GM23338 (cell line): ENCODE data around the gene FOXJ1. TPM values are rescaled to one million over a fixed set of nuclear protein-coding genes. Genes with fewer than 3 reads are reported as not detected.

Source experiments
- CREB1 ChIP-seq: fragments of 250-450 bp; sonication (Bioruptor Pico); IDR thresholded peaks from 2 replicates; pipeline ENCODE4 v1.5.0; 2020; ENCODE audit warnings: low read depth, mild to moderate bottlenecking, moderate library complexity
- CTCF ChIP-seq, 2 experiments: fragments of 200-600 bp in 1 of 2; sonication (generic) in 1 of 2; conservative IDR thresholded peaks; 2 replicates each; pipeline versions ENCODE4 v1.5.1 to v1.6.1; 2016 to 2017; ENCODE audit warnings: antibody characterized with exemption in 2 of 2, low read depth in 2 of 2, mild to moderate bottlenecking in 2 of 2, moderate library complexity in 1 of 2
- EZH2phosphoT487 ChIP-seq: fragments of 200-600 bp; sonication (generic); IDR thresholded peaks from one replicate; pipeline ENCODE4 v1.8.1; 2018; ENCODE audit warnings: antibody characterized with exemption; ENCODE audit not compliant: unreplicated experiment
- ZNF331 ChIP-seq: fragments of 250-450 bp; sonication (Bioruptor Pico); IDR thresholded peaks from 2 replicates; pipeline ENCODE4 v1.5.0; 2020; ENCODE audit warnings: low read depth, mild to moderate bottlenecking, moderate library complexity
- ZNF462 ChIP-seq: fragments of 250-450 bp; sonication (Bioruptor Pico); IDR thresholded peaks from 2 replicates; pipeline ENCODE4 v1.5.0; 2020; ENCODE audit warnings: mild to moderate bottlenecking, moderate library complexity
- polyA plus RNA-seq: library from polyadenylated mRNA; unstranded; fragments of >200 nt; fragmentation: Nextera tagmentation; extraction: Ambion mirVana; gene quantifications from 2 replicates; pipeline ENCODE4 v1.2.1, GENCODE V29; 2016
- total RNA-seq: library from RNA; depleted of rRNA; stranded (reverse); fragments of >200 nt; shearing (Covaris generic); gene quantifications from 2 replicates; pipeline ENCODE4 v1.2.3, GENCODE V29; 2014

The FOXJ1 gene
- total and polyA plus RNA-seq, 2 experiments from 2014 or later = 2.3 to 12.3 TPM

DNA sequence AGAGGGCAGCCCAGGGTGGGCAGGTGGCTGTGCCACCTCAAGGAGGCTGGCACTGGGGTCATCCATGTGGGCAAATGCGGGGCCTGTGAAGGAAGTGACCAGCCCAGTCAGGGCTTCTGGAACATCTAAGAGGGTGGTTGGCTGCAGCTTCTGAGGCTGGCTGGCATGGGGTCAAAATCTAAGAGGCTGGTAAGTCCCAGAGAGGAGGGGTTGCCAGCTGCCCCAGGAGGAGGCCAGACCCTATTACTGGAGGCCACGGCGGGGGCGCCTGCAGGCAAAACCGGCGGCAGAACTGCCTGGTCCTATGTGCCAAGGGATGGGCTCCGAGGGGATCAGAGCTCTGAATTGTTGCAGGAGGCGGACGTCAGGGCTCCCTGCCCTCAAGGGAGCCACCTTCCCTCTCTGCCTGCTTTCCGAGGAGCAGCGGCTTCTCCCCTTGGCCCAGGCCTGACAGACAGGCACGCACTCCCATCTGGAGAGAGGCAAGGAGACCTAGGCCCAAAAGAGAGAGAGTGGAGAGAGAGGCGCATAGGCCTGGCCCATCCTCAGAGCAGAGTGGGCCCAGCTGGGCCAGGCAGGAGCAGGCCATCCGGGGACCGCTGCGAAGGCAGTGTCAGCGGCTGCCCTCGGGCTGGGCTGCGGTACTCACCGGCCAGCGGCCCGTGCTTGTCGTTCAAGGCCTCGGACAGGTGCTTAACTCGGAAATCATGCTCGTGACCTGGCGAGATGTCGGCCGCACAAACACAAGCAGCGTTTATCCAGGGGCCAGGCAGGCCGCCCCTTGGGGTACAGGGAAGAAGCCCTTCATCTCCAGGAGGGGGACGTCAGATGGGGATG lies 51.1 kb downstream of the FOXJ1 start (continued):
- no peak for TF ChIP-seq ZNF462 (CRISPR knock-in tag)
- no peak for TF ChIP-seq CTCF (conservative IDR thresholded peaks at IDR 0.05; ENCODE audit: low read depth in 2 of 2)
- TF ChIP-seq EZH2phosphoT487 = no peak
- no peak for TF ChIP-seq ZNF331 (CRISPR knock-in tag)
- no peak for TF ChIP-seq CREB1 (CRISPR knock-in tag)
